ENCODE results near the gene PPP4R2.

The PPP4R2 gene

DNA sequence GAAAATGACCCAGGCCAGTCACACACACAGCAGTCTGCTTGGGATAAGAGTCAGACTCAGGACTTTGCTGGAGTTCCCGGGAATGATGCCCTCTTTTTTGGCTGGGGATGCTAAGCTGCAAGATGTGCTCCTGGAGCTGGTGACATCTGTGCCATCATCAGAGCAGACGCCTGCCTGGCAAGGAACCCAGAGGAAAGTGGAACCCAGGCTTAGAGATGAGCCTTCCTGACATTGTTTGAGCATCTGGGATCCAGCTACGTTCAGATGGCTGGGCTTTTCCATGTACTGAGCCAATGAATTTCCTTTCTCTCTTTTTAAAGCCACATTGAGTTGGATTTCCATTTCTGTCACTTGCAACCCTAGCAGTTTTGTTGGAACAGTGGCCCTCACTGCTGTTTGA lies 118.1 kb downstream of the PPP4R2 start:
- TF ChIP-seq, protein P1, sequence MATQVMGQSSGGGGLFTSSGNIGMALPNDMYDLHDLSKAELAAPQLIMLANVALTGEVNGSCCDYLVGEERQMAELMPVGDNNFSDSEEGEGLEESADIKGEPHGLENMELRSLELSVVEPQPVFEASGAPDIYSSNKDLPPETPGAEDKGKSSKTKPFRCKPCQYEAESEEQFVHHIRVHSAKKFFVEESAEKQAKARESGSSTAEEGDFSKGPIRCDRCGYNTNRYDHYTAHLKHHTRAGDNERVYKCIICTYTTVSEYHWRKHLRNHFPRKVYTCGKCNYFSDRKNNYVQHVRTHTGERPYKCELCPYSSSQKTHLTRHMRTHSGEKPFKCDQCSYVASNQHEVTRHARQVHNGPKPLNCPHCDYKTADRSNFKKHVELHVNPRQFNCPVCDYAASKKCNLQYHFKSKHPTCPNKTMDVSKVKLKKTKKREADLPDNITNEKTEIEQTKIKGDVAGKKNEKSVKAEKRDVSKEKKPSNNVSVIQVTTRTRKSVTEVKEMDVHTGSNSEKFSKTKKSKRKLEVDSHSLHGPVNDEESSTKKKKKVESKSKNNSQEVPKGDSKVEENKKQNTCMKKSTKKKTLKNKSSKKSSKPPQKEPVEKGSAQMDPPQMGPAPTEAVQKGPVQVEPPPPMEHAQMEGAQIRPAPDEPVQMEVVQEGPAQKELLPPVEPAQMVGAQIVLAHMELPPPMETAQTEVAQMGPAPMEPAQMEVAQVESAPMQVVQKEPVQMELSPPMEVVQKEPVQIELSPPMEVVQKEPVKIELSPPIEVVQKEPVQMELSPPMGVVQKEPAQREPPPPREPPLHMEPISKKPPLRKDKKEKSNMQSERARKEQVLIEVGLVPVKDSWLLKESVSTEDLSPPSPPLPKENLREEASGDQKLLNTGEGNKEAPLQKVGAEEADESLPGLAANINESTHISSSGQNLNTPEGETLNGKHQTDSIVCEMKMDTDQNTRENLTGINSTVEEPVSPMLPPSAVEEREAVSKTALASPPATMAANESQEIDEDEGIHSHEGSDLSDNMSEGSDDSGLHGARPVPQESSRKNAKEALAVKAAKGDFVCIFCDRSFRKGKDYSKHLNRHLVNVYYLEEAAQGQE (IDR thresholded peaks at IDR 0.05; ENCODE audit: insufficient replicate concordance, low read depth), result no peak
- no peak for TF ChIP-seq GABPA (IDR thresholded peaks at IDR 0.05; ENCODE audit: low read depth)
- TF ChIP-seq POLR2AphosphoS5 (IDR thresholded peaks at IDR 0.05; ENCODE audit: low read depth), result no peak
- TF ChIP-seq SPI1 (IDR thresholded peaks at IDR 0.05; ENCODE audit: borderline replicate concordance, low read depth), result no peak
- TF ChIP-seq, protein P2, sequence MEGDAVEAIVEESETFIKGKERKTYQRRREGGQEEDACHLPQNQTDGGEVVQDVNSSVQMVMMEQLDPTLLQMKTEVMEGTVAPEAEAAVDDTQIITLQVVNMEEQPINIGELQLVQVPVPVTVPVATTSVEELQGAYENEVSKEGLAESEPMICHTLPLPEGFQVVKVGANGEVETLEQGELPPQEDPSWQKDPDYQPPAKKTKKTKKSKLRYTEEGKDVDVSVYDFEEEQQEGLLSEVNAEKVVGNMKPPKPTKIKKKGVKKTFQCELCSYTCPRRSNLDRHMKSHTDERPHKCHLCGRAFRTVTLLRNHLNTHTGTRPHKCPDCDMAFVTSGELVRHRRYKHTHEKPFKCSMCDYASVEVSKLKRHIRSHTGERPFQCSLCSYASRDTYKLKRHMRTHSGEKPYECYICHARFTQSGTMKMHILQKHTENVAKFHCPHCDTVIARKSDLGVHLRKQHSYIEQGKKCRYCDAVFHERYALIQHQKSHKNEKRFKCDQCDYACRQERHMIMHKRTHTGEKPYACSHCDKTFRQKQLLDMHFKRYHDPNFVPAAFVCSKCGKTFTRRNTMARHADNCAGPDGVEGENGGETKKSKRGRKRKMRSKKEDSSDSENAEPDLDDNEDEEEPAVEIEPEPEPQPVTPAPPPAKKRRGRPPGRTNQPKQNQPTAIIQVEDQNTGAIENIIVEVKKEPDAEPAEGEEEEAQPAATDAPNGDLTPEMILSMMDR (IDR thresholded peaks at IDR 0.05; ENCODE audit: insufficient read depth, low read length), result no peak
- Histone ChIP-seq H3K27me3 (ENCODE audit: insufficient read depth, poor library complexity, severe bottlenecking) (no peaks in the 10 kb centered on the region), H3K4me3 (replicated peaks; ENCODE audit: insufficient read depth, low read length) (no peak overlapping the region), H3K27ac (replicated peaks) (no peak overlapping the region)
- DNase-seq (ENCODE audit: low read depth in 1 of 2, low spot score in 1 of 2), result no peak

DNA sequence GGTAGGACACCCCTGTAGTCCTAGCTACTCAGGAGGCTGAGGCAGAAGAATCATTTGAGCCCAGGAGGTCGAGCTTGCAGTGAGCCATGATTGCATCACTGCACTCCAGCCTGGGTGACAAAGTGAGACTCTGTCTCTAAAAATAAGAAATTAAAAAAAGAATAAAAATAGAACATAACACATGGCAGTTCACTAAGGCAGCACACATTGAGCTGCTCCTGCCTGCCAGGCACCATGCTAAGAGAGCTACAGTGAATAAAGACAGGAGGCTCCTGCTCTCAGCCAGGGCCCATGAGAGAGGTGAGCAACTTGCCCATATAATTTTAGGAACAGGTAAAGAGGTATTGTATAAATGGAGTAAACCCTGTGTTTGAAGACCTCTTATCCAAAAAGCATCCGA lies 119.2 kb downstream of the PPP4R2 start:
- Histone ChIP-seq H3K27ac (replicated peaks) (no peak overlapping the region), H3K27me3 (ENCODE audit: insufficient read depth, poor library complexity, severe bottlenecking) (no peaks in the 10 kb centered on the region), H3K4me3 (replicated peaks; ENCODE audit: insufficient read depth, low read length) (no peak overlapping the region)
- no peak for DNase-seq (ENCODE audit: low read depth in 1 of 2, low spot score in 1 of 2)
- TF ChIP-seq, protein P1 (IDR thresholded peaks at IDR 0.05; ENCODE audit: insufficient replicate concordance, low read depth), result no peak
- no peak for TF ChIP-seq SPI1 (IDR thresholded peaks at IDR 0.05; ENCODE audit: borderline replicate concordance, low read depth)
